ENCODE results near the gene OR6V1.

- TF ChIP-seq CTCF (conservative IDR thresholded peaks at IDR 0.05; ENCODE audit: low read depth, low read length): no peak
- no peak for TF ChIP-seq EZH2 (IDR thresholded peaks at IDR 0.05; ENCODE audit: borderline replicate concordance, low read depth, low read length, poor library complexity, severe bottlenecking)
These were observed 40.1 kb upstream of the OR6V1 start for GRCh38 chr7:143012001-143012400.

Data from A673 (cell line).